Thyroid gland (tissue), 4 donors: Measurements from ENCODE around the gene TCEAL5.

Source experiments
- POLR2A ChIP-seq, 2 donors: fragments of 450-650 bp; IDR thresholded peaks; one replicate each; pipeline ENCODE4 v1.6.1; 2017; ENCODE audit warnings: antibody characterized with exemption in 2 of 2, mild to moderate bottlenecking in 2 of 2, moderate library complexity in 1 of 2
- TF ChIP-seq, protein P1 (sequence below), 6 experiments: fragments of 200-600 bp in 3 of 6; fragments of 450-650 bp in 3 of 6; sonication (generic) in 3 of 6; IDR thresholded peaks; one replicate each; pipeline ENCODE4 v1.5.1; 2016 to 2019; ENCODE audit warnings: antibody characterized with exemption in 6 of 6, mild to moderate bottlenecking in 2 of 6, inconsistent platforms in 1 of 6, moderate library complexity in 1 of 6

DNA sequence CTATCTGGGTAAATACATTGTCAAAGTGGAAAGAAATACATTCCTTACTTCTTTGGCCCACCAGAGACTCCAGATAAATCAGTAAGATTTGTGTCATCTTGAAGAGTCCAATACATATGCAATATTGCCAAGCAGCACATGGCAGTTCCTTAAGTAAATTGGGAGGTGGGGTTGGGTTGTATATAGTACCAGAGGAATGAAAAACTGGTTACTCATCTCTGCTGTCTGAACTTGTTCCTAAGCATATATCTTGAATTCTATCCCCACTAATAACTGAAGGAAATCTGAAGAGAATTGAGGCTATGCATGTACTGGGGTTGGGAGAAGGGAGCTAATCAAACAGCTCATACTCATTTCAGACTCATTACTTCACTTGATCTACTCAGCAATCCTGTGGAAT lies 36.4 kb downstream of the TCEAL5 start:
- TF ChIP-seq, protein P1, sequence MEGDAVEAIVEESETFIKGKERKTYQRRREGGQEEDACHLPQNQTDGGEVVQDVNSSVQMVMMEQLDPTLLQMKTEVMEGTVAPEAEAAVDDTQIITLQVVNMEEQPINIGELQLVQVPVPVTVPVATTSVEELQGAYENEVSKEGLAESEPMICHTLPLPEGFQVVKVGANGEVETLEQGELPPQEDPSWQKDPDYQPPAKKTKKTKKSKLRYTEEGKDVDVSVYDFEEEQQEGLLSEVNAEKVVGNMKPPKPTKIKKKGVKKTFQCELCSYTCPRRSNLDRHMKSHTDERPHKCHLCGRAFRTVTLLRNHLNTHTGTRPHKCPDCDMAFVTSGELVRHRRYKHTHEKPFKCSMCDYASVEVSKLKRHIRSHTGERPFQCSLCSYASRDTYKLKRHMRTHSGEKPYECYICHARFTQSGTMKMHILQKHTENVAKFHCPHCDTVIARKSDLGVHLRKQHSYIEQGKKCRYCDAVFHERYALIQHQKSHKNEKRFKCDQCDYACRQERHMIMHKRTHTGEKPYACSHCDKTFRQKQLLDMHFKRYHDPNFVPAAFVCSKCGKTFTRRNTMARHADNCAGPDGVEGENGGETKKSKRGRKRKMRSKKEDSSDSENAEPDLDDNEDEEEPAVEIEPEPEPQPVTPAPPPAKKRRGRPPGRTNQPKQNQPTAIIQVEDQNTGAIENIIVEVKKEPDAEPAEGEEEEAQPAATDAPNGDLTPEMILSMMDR (IDR thresholded peaks at IDR 0.05), result no peak
- TF ChIP-seq POLR2A (IDR thresholded peaks at IDR 0.05), result no peak
